Stimulated activated naive CD4-positive, alpha-beta T cell treated with Interleukin-2 at 50 U/mL for 16 hours (primary cell): ENCODE results near the gene MED8.
A peak's percentile ranks its signal among the peaks of the same experiment; 100 is the strongest.

Experiments used
- DNase-seq: peaks from one replicate; lab custom pipeline; 2025; lab: John Stamatoyannopoulos, UW

MED8 gene

GRCh38 chr1:43358746-43359693, 30.6 kb downstream of the MED8 start, which contains the start of gene CDC20:
CDC20 (plus strand) TSS chr1:43358981; CDS start chr1:43359216, 235 bp downstream.
- DNase-seq: peak; percentile 98

GRCh38 chr1:43358121-43358745, 31.4 kb downstream of the MED8 start:
- DNase-seq: no peak

- no peak for DNase-seq
Observed at GRCh38 chr1:43357251-43357650, 32.3 kb downstream of the MED8 start.

GRCh38 chr1:43354936-43355335, 34.7 kb downstream of the MED8 start:
- DNase-seq: no peak

- no peak for DNase-seq
Observed at GRCh38 chr1:43354471-43354870, 35.1 kb downstream of the MED8 start.

- DNase-seq: no peak
Observed at GRCh38 chr1:43352881-43353280, 36.7 kb downstream of the MED8 start.

- no peak for DNase-seq
Observed at GRCh38 chr1:43352351-43352705, 37.3 kb downstream of the MED8 start.

- DNase-seq: no peak
Observed at GRCh38 chr1:43351421-43352350, 37.9 kb downstream of the MED8 start.

GRCh38 chr1:43350976-43351375, 38.6 kb downstream of the MED8 start:
- DNase-seq: no peak

GRCh38 chr1:43349594-43350306, 39.9 kb downstream of the MED8 start:
- DNase-seq: no peak

GRCh38 chr1:43348809-43349593, 40.6 kb downstream of the MED8 start:
- peak; percentile 36 for DNase-seq

GRCh38 chr1:43348343-43348808, 41.2 kb downstream of the MED8 start:
- DNase-seq: no peak

GRCh38 chr1:43346636-43347035, 43.0 kb downstream of the MED8 start:
- no peak for DNase-seq

- no peak for DNase-seq
Observed at GRCh38 chr1:43345120-43345519, 44.5 kb downstream of the MED8 start.

- no peak for DNase-seq
Observed at GRCh38 chr1:43344267-43344850, 45.2 kb downstream of the MED8 start.

GRCh38 chr1:43340559-43340958, 49.0 kb downstream of the MED8 start:
- DNase-seq: no peak

GRCh38 chr1:43339584-43340232, 49.9 kb downstream of the MED8 start:
- no peak for DNase-seq

- no peak for DNase-seq
Observed at GRCh38 chr1:43338001-43338400, 51.6 kb downstream of the MED8 start.

GRCh38 chr1:43337588-43337987, 52.0 kb downstream of the MED8 start, which contains the start of gene MPL:
MPL (plus strand) TSS chr1:43337818; CDS start chr1:43337849, 31 bp downstream.
- no peak for DNase-seq
